B cell (primary cell): ENCODE data around the gene IDH3A. TPM values are rescaled to one million over a fixed set of nuclear protein-coding genes. Genes with fewer than 3 reads are reported as not detected.
A peak's percentile ranks its signal among the peaks of the same experiment; 100 is the strongest.

ENCODE experiments used
- ATAC-seq: fragments of 200-7000 bp; cut with Tn5 transposase; one replicate; pipeline ENCODE4 v1.10.0; 2021; ENCODE audit warnings: low read depth, mild to moderate bottlenecking, moderate number of reproducible peaks, moderate library complexity
- CTCF ChIA-PET: fragments of 350-600 bp; sonication (Branson Sonifier 250); formaldehyde crosslinking; loops from one replicate; lab custom pipeline; 2021; ENCODE audit warnings: antibody characterized with exemption, inconsistent platforms; lab: Charles Lee
- POLR2A ChIA-PET: fragments of 350-600 bp; sonication (Branson Sonifier 250); formaldehyde crosslinking; loops from one replicate; lab custom pipeline; 2021; ENCODE audit warnings: antibody characterized with exemption; lab: Charles Lee
- DNase-seq: peaks from one replicate; pipeline ENCODE4 v3.0.0; 2013
- H2AFZ ChIP-seq: 2 replicates; pipeline ENCODE4 v1.6.1; 2012; ENCODE audit warnings: mild to moderate bottlenecking, low read depth, low read length; ENCODE audit not compliant: insufficient read depth, poor library complexity, severe bottlenecking
- H3K27ac ChIP-seq, 2 donors: 1 replicate in 1 of 2; 2 replicates in 1 of 2; pipeline ENCODE4 v1.5.1; 2012 to 2013; ENCODE audit warnings: low read length in 2 of 2, mild to moderate bottlenecking in 2 of 2, moderate library complexity in 1 of 2
- H3K27me3 ChIP-seq, 4 experiments: fragments of 200-600 bp in 1 of 4; sonication (generic) in 1 of 4; replicated peaks in 1 of 4; 1 replicate in 2 of 4; 2 replicates in 2 of 4; pipeline versions ENCODE4 v1.6.1 to v1.7.0; 2013 to 2016; ENCODE audit warnings: low read length in 3 of 4, mild to moderate bottlenecking in 2 of 4, mixed read lengths in 1 of 4, moderate library complexity in 1 of 4; ENCODE audit not compliant: insufficient read depth in 4 of 4, control insufficient read depth in 3 of 4; ENCODE audit errors: control extremely low read depth in 1 of 4
- H3K36me3 ChIP-seq, 2 experiments: replicated peaks in 1 of 2; 1 replicate in 1 of 2; 2 replicates in 1 of 2; pipeline versions ENCODE4 v1.6.1 to v1.7.1; 2013; ENCODE audit warnings: low read length in 1 of 2; ENCODE audit not compliant: insufficient read depth in 2 of 2, control insufficient read depth in 1 of 2; ENCODE audit errors: control extremely low read depth in 1 of 2, extremely low read depth in 1 of 2
- H3K4me1 ChIP-seq, 2 donors: fragments of 200-600 bp in 1 of 2; sonication (generic) in 1 of 2; 1 replicate in 1 of 2; 2 replicates in 1 of 2; pipeline versions ENCODE4 v1.5.1 to v1.6.1; 2013 to 2017; ENCODE audit warnings: low read length in 2 of 2; ENCODE audit not compliant: control insufficient read depth in 2 of 2, insufficient read depth in 2 of 2
- H3K4me2 ChIP-seq: replicated peaks from 2 replicates; pipeline ENCODE3; 2012; ENCODE audit warnings: mild to moderate bottlenecking, low read depth, low read length; ENCODE audit not compliant: poor library complexity, severe bottlenecking
- H3K4me3 ChIP-seq, 5 experiments: fragments of 200-600 bp in 1 of 5; sonication (generic) in 1 of 5; 1 replicate in 3 of 5; 2 replicates in 2 of 5; pipeline versions ENCODE4 v1.5.1 to v1.7.0; 2011 to 2016; ENCODE audit warnings: low read length in 4 of 5, mild to moderate bottlenecking in 4 of 5, low read depth in 2 of 5, control low read depth in 1 of 5, moderate library complexity in 1 of 5; ENCODE audit not compliant: insufficient read depth in 1 of 5; ENCODE audit errors: control extremely low read depth in 1 of 5, extremely low read depth in 1 of 5
- H3K79me2 ChIP-seq: fragments of 200-600 bp; sonication (generic); one replicate; pipeline ENCODE4 v1.6.0; 2016; ENCODE audit warnings: low read length; ENCODE audit not compliant: control insufficient read depth, insufficient read depth
- H3K9ac ChIP-seq: fragments of 200-600 bp; sonication (generic); 2 replicates; pipeline ENCODE4 v1.6.1; 2017; ENCODE audit warnings: mild to moderate bottlenecking, low read length, moderate library complexity
- H3K9me3 ChIP-seq, 3 donors: one replicate each; pipeline versions ENCODE4 v1.6.1 to v1.7.1; 2013; ENCODE audit warnings: low read length in 2 of 3; ENCODE audit not compliant: control insufficient read depth in 2 of 3, insufficient read depth in 1 of 3; ENCODE audit errors: control extremely low read depth in 1 of 3
- H4K20me1 ChIP-seq: 2 replicates; pipeline ENCODE4 v1.6.0; 2012; ENCODE audit warnings: mild to moderate bottlenecking, low read length; ENCODE audit not compliant: insufficient read depth, control insufficient read depth, poor library complexity, severe bottlenecking
- H3K27ac Mint-ChIP-seq: one replicate; pipeline ENCODE4 v1.8.0; 2021; ENCODE audit warnings: mixed read lengths
- H3K27me3 Mint-ChIP-seq: one replicate; pipeline ENCODE4 v1.8.0; 2021; ENCODE audit warnings: mixed read lengths
- H3K4me1 Mint-ChIP-seq: one replicate; pipeline ENCODE4 v1.8.0; 2021; ENCODE audit warnings: mixed read lengths
- H3K4me3 Mint-ChIP-seq: one replicate; pipeline ENCODE4 v1.8.0; 2021; ENCODE audit warnings: mixed read lengths
- H3K9me3 Mint-ChIP-seq: one replicate; pipeline ENCODE4 v1.8.0; 2022; ENCODE audit warnings: mixed read lengths; ENCODE audit not compliant: insufficient read depth
- EZH2 ChIP-seq: IDR thresholded peaks from 2 replicates; pipeline ENCODE4 v1.6.1; 2012; ENCODE audit warnings: borderline replicate concordance, low read depth, mild to moderate bottlenecking, moderate library complexity, low read length; ENCODE audit not compliant: insufficient read depth, poor library complexity, severe bottlenecking
- WGBS: methylation state at CpG from one replicate; pipeline ENCODE4 v1.1.5; 2013; ENCODE audit warnings: missing lambda C conversion rate; ENCODE audit not compliant: insufficient coverage; 5-methylcytosine and 5-hydroxymethylcytosine counted together
- intact Hi-C: fragments of 100-400 bp; cut with micrococcal nuclease; formaldehyde crosslinking; loops from one replicate; pipeline ENCODE4 v1.10.0; 2022
- polyA plus RNA-seq: library from polyadenylated mRNA; depleted of rRNA; stranded (reverse); fragments of >200 nt; gene quantifications from 2 replicates; pipeline ENCODE4 v1.2.3, GENCODE V29; 2012
- total RNA-seq, 2 donors: library from RNA; stranded (reverse); fragments of 120-200 nt in 1 of 2; gene quantifications; 1 replicate in 1 of 2; 2 replicates in 1 of 2; pipeline versions ENCODE4 v1.2.3 to v1.2.4, GENCODE V29; 2013 to 2022
- TF ChIP-seq, protein P1 (sequence below): fragments of 200-600 bp; IDR thresholded peaks from one replicate; pipeline ENCODE4 v1.8.0; 2022; ENCODE audit warnings: antibody characterized with exemption, mild to moderate bottlenecking

The IDH3A gene
- total and polyA plus RNA-seq, 2 donors (not counting 1 experiment from before 2014, with no cell fraction given) = 39.7 to 71.7 TPM

DNA sequence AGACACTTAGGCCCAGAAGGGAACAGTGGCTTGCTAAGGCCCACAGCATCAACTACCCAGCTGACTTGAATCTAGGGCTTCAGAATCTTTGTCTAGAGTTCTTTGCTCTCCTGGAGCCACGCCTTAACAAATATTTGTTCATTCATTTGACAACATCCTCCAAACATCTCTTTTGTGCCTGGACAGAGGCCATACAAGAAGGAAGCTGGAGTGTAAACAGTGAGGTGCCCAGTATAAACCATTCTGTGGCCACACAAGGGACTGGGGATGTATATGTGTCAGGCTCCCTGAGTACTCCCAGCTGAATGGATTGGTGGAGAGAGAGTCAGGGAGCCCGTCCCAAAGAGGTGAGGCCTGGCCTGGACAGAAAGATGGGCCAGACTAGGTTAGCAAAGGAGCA lies 21.3 kb upstream of the IDH3A start:
- no peaks in the 10 kb centered on the region for H3K9me3 Mint-ChIP-seq
- no peak overlapping the region for H3K9ac ChIP-seq
- 93% methylated on average over 1 of the region's 2 CpGs for WGBS
- H3K4me1 Mint-ChIP-seq = peaks cover 14% of the 10 kb centered on the region
- H2AFZ ChIP-seq = no peak overlapping the region
- ATAC-seq = no peak
- peak overlapping the region; percentile 72 for H3K27ac Mint-ChIP-seq
- no peaks in the 10 kb centered on the region for H3K27me3 Mint-ChIP-seq
- no peak for DNase-seq
- CTCF ChIA-PET = interaction anchor here (1.3 to 15.2 kb wide), 4 partner anchors 15 to 67 kb away, joined by 3 to 322 read pairs (median 35); no protein-coding TSS in a partner anchor
- no peaks in the 10 kb centered on the region for H3K79me2 ChIP-seq
- no peak overlapping the region for H3K4me3 Mint-ChIP-seq
- peaks cover 12 to 14% of the 10 kb centered on the region in 2 donors for H3K4me1 ChIP-seq
- POLR2A ChIA-PET = no interaction called here
- TF ChIP-seq, protein P1, sequence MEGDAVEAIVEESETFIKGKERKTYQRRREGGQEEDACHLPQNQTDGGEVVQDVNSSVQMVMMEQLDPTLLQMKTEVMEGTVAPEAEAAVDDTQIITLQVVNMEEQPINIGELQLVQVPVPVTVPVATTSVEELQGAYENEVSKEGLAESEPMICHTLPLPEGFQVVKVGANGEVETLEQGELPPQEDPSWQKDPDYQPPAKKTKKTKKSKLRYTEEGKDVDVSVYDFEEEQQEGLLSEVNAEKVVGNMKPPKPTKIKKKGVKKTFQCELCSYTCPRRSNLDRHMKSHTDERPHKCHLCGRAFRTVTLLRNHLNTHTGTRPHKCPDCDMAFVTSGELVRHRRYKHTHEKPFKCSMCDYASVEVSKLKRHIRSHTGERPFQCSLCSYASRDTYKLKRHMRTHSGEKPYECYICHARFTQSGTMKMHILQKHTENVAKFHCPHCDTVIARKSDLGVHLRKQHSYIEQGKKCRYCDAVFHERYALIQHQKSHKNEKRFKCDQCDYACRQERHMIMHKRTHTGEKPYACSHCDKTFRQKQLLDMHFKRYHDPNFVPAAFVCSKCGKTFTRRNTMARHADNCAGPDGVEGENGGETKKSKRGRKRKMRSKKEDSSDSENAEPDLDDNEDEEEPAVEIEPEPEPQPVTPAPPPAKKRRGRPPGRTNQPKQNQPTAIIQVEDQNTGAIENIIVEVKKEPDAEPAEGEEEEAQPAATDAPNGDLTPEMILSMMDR = no peak
- TF ChIP-seq EZH2 = no peak
- H3K27ac ChIP-seq = no peak overlapping the region
- H4K20me1 ChIP-seq = no peaks in the 10 kb centered on the region
- H3K4me2 ChIP-seq = no peak overlapping the region
- H3K36me3 ChIP-seq = no peaks in the 10 kb centered on the region
- H3K9me3 ChIP-seq = no peaks in the 10 kb centered on the region
- H3K4me3 ChIP-seq = no peak overlapping the region
- no peaks in the 10 kb centered on the region for H3K27me3 ChIP-seq
- intact Hi-C loops = no loop called here

- no peak for ATAC-seq
- 97% methylated on average over 7 of the region's 8 CpGs for WGBS
- Histone ChIP-seq H4K20me1 (no peaks in the 10 kb centered on the region), H3K4me3 (no peak overlapping the region), H3K27ac (no peak overlapping the region), H3K27me3 (no peaks in the 10 kb centered on the region), H3K9me3 (no peaks in the 10 kb centered on the region), H3K9ac (no peak overlapping the region), H3K36me3 (no peaks in the 10 kb centered on the region), H3K79me2 (no peaks in the 10 kb centered on the region), H2AFZ (no peak overlapping the region), H3K4me1 (peaks cover 12 to 14% of the 10 kb centered on the region in 2 donors), H3K4me2 (no peak overlapping the region)
- TF ChIP-seq, protein P1 = no peak
- TF ChIP-seq EZH2 = no peak
- Mint-ChIP-seq H3K4me3 (no peak overlapping the region), H3K9me3 (no peaks in the 10 kb centered on the region), H3K27ac (peak overlapping the region; percentile 37), H3K4me1 (peaks cover 14% of the 10 kb centered on the region), H3K27me3 (no peaks in the 10 kb centered on the region)
- intact Hi-C loops = no loop called here
- POLR2A ChIA-PET = no interaction called here
- no peak for DNase-seq
- CTCF ChIA-PET = interaction anchor here (3.6 to 15.2 kb wide), 3 partner anchors 16 to 65 kb away, joined by 14 to 322 read pairs (median 56); no protein-coding TSS in a partner anchor
Measured at GRCh38 chr15:78129077-78129750, 19.9 kb upstream of the IDH3A start.
